ENCODE results near the gene FBLN1. TPM values are rescaled to one million over a fixed set of nuclear protein-coding genes. Genes with fewer than 3 reads are reported as not detected.

The FBLN1 gene
- polyA plus RNA-seq, 1 of the 3 experiments (the other 2 are of a cell fraction): 147 TPM

- Histone ChIP-seq H2AFZ (ENCODE audit: low read depth) (no peak overlapping the region), H3K9me2 (no peaks in the 10 kb centered on the region), H4K20me1 (ENCODE audit: insufficient read depth) (no peaks in the 10 kb centered on the region), H3K9ac (no peak overlapping the region), H3K4me3 (ENCODE audit: low read depth in 2 of 2, low read length in 1 of 2) (no peak overlapping the region), H3K27me3 (ENCODE audit: insufficient read depth) (no peaks in the 10 kb centered on the region), H3K36me3 (replicated peaks in 1 of 2; ENCODE audit: control insufficient read depth in 1 of 2, insufficient read depth in 2 of 2, low read length in 1 of 2) (peaks cover 0 to 3% of the 10 kb centered on the region in 2 experiments), H3K27ac (ENCODE audit: low read depth in 2 of 2, low read length in 1 of 2) (no peak overlapping the region), H3K79me2 (ENCODE audit: insufficient read depth) (no peaks in the 10 kb centered on the region), H3F3A (replicated peaks; ENCODE audit: insufficient read depth) (no peaks in the 10 kb centered on the region), H3K9me3 (peaks cover 6% of the 10 kb centered on the region; the same call in 1 of the 2 replicates), H3K4me1 (ENCODE audit: control insufficient read depth in 1 of 2, insufficient read depth in 2 of 2, low read depth in 1 of 2, low read length in 1 of 2) (no peaks in the 10 kb centered on the region), H3K4me2 (no peak overlapping the region)
- TF ChIP-seq, protein P1, sequence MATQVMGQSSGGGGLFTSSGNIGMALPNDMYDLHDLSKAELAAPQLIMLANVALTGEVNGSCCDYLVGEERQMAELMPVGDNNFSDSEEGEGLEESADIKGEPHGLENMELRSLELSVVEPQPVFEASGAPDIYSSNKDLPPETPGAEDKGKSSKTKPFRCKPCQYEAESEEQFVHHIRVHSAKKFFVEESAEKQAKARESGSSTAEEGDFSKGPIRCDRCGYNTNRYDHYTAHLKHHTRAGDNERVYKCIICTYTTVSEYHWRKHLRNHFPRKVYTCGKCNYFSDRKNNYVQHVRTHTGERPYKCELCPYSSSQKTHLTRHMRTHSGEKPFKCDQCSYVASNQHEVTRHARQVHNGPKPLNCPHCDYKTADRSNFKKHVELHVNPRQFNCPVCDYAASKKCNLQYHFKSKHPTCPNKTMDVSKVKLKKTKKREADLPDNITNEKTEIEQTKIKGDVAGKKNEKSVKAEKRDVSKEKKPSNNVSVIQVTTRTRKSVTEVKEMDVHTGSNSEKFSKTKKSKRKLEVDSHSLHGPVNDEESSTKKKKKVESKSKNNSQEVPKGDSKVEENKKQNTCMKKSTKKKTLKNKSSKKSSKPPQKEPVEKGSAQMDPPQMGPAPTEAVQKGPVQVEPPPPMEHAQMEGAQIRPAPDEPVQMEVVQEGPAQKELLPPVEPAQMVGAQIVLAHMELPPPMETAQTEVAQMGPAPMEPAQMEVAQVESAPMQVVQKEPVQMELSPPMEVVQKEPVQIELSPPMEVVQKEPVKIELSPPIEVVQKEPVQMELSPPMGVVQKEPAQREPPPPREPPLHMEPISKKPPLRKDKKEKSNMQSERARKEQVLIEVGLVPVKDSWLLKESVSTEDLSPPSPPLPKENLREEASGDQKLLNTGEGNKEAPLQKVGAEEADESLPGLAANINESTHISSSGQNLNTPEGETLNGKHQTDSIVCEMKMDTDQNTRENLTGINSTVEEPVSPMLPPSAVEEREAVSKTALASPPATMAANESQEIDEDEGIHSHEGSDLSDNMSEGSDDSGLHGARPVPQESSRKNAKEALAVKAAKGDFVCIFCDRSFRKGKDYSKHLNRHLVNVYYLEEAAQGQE (IDR thresholded peaks at IDR 0.05; ENCODE audit: low read depth, low read length): no peak
- TF ChIP-seq ELF1 (IDR thresholded peaks at IDR 0.05): no peak
- no peak for TF ChIP-seq TCF12 (IDR thresholded peaks at IDR 0.05)
- no peak for TF ChIP-seq USF1 (IDR thresholded peaks at IDR 0.05; ENCODE audit: borderline replicate concordance, low read depth)
- TF ChIP-seq YY1 (IDR thresholded peaks at IDR 0.05; ENCODE audit: low read depth): no peak
- TF ChIP-seq, protein P2, sequence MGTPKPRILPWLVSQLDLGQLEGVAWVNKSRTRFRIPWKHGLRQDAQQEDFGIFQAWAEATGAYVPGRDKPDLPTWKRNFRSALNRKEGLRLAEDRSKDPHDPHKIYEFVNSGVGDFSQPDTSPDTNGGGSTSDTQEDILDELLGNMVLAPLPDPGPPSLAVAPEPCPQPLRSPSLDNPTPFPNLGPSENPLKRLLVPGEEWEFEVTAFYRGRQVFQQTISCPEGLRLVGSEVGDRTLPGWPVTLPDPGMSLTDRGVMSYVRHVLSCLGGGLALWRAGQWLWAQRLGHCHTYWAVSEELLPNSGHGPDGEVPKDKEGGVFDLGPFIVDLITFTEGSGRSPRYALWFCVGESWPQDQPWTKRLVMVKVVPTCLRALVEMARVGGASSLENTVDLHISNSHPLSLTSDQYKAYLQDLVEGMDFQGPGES (IDR thresholded peaks at IDR 0.05; ENCODE audit: low read depth, low read length): no peak
- TF ChIP-seq, protein P3, sequence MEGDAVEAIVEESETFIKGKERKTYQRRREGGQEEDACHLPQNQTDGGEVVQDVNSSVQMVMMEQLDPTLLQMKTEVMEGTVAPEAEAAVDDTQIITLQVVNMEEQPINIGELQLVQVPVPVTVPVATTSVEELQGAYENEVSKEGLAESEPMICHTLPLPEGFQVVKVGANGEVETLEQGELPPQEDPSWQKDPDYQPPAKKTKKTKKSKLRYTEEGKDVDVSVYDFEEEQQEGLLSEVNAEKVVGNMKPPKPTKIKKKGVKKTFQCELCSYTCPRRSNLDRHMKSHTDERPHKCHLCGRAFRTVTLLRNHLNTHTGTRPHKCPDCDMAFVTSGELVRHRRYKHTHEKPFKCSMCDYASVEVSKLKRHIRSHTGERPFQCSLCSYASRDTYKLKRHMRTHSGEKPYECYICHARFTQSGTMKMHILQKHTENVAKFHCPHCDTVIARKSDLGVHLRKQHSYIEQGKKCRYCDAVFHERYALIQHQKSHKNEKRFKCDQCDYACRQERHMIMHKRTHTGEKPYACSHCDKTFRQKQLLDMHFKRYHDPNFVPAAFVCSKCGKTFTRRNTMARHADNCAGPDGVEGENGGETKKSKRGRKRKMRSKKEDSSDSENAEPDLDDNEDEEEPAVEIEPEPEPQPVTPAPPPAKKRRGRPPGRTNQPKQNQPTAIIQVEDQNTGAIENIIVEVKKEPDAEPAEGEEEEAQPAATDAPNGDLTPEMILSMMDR (IDR thresholded peaks at IDR 0.05): no peak
- TF ChIP-seq SIN3A (IDR thresholded peaks at IDR 0.05; ENCODE audit: borderline replicate concordance, low read depth, low read length): no peak
- no peak for TF ChIP-seq RAD21 (IDR thresholded peaks at IDR 0.05; ENCODE audit: low read length)
- TF ChIP-seq RXRA (IDR thresholded peaks at IDR 0.05; ENCODE audit: borderline replicate concordance, low read depth): no peak
- TF ChIP-seq MEF2A (IDR thresholded peaks at IDR 0.05; ENCODE audit: borderline replicate concordance, low read depth): no peak
- no peak for TF ChIP-seq GABPA (IDR thresholded peaks at IDR 0.05; ENCODE audit: low read depth)
- no peak for TF ChIP-seq FOXJ3 (CRISPR knock-in tag; IDR thresholded peaks at IDR 0.05)
- CTCF ChIA-PET: no interaction called here
- DNase-seq: no peak
- POLR2A ChIA-PET: no interaction called here
Measured at GRCh38 chr22:45571089-45571488, 68.4 kb downstream of the FBLN1 start.
